Measurements from ENCODE around the gene GTF3C1.

The GTF3C1 gene

GRCh38 chr16:27558932-27559331 lies 9.2 kb upstream of the GTF3C1 start:
- no peak for DNase-seq

GRCh38 chr16:27558434-27558833 lies 8.7 kb upstream of the GTF3C1 start:
- no peak for DNase-seq

GRCh38 chr16:27556471-27556870 lies 6.8 kb upstream of the GTF3C1 start:
- no peak for DNase-seq

- no peak for DNase-seq
These were observed 1.3 kb upstream of the GTF3C1 start for GRCh38 chr16:27551036-27551435.

- DNase-seq: no peak
These were observed 838 bp upstream of the GTF3C1 start for GRCh38 chr16:27550582-27550920.

- DNase-seq: no peak
These were observed 308 bp downstream of the GTF3C1 start for GRCh38 chr16:27549464-27549745.

GRCh38 chr16:27547851-27548250 lies 1.9 kb downstream of the GTF3C1 start:
- DNase-seq: no peak

- no peak for DNase-seq
These were observed 2.6 kb downstream of the GTF3C1 start for GRCh38 chr16:27547134-27547533.

GRCh38 chr16:27544671-27545070 lies 5.0 kb downstream of the GTF3C1 start:
- DNase-seq: no peak

- no peak for DNase-seq
These were observed 5.9 kb downstream of the GTF3C1 start for GRCh38 chr16:27543801-27544200.

GRCh38 chr16:27539636-27540035 lies 10.1 kb downstream of the GTF3C1 start:
- DNase-seq: no peak

- no peak for DNase-seq
These were observed 10.6 kb downstream of the GTF3C1 start for GRCh38 chr16:27539120-27539519.

- no peak for DNase-seq
These were observed 11.2 kb downstream of the GTF3C1 start for GRCh38 chr16:27538528-27538927.

GRCh38 chr16:27534256-27534655 lies 15.5 kb downstream of the GTF3C1 start:
- no peak for DNase-seq

GRCh38 chr16:27531826-27532800 lies 17.6 kb downstream of the GTF3C1 start:
- DNase-seq: no peak

GRCh38 chr16:27531186-27531585 lies 18.5 kb downstream of the GTF3C1 start:
- no peak for DNase-seq

- no peak for DNase-seq
These were observed 19.8 kb downstream of the GTF3C1 start for GRCh38 chr16:27529962-27530361.

GRCh38 chr16:27528294-27528693 lies 21.4 kb downstream of the GTF3C1 start:
- DNase-seq: no peak

- DNase-seq: no peak
These were observed 23.5 kb downstream of the GTF3C1 start for GRCh38 chr16:27526180-27526579.

GRCh38 chr16:27522173-27522707 lies 27.5 kb downstream of the GTF3C1 start:
- DNase-seq: no peak

GRCh38 chr16:27520982-27521673 lies 28.6 kb downstream of the GTF3C1 start:
- DNase-seq: no peak

- no peak for DNase-seq
These were observed 31.5 kb downstream of the GTF3C1 start for GRCh38 chr16:27518226-27518625.

GRCh38 chr16:27517664-27518063 lies 32.0 kb downstream of the GTF3C1 start:
- no peak for DNase-seq

GRCh38 chr16:27516365-27516764 lies 33.3 kb downstream of the GTF3C1 start:
- DNase-seq: no peak

All from CD4-positive, alpha-beta T cell treated with Interleukin-4 for 4 hours (primary cell).